KMS-11 (cell line): ENCODE measurements around the gene PIR.

Experiments
- H2AFZ ChIP-seq: fragments of 200-600 bp; sonication (generic); 2 replicates; pipeline ENCODE4 v1.6.1; 2016; ENCODE audit warnings: antibody characterized with exemption, mixed run types, low read depth
- H3K27ac ChIP-seq: fragments of 200-600 bp; sonication (generic); 2 replicates; pipeline ENCODE4 v1.6.1; 2016; ENCODE audit warnings: mild to moderate bottlenecking, mixed run types
- H3K27me3 ChIP-seq: fragments of 200-600 bp; sonication (generic); 2 replicates; pipeline ENCODE4 v1.6.1; 2017; ENCODE audit warnings: mild to moderate bottlenecking, low read depth, mixed run types, moderate library complexity; ENCODE audit not compliant: insufficient read depth
- H3K36me3 ChIP-seq: fragments of 200-600 bp; sonication (generic); 2 replicates; pipeline ENCODE4 v1.6.1; 2017; ENCODE audit warnings: mild to moderate bottlenecking, mixed run types; ENCODE audit not compliant: insufficient read depth
- H3K4me1 ChIP-seq: fragments of 200-600 bp; sonication (generic); 2 replicates; pipeline ENCODE4 v1.6.1; 2016; ENCODE audit warnings: mild to moderate bottlenecking, low read depth, mixed run types; ENCODE audit not compliant: poor library complexity, severe bottlenecking
- H3K4me2 ChIP-seq: fragments of 200-600 bp; sonication (generic); 2 replicates; pipeline ENCODE4 v1.7.0; 2016; ENCODE audit warnings: mild to moderate bottlenecking, mixed run types
- H3K4me3 ChIP-seq: fragments of 200-600 bp; sonication (generic); IDR thresholded peaks from 2 replicates; pipeline ENCODE4 v1.6.1; 2017; ENCODE audit warnings: low read depth, low read length, mixed read lengths; ENCODE audit not compliant: insufficient read depth
- H3K79me2 ChIP-seq: fragments of 200-600 bp; sonication (generic); 2 replicates; pipeline ENCODE4 v1.6.1; 2016; ENCODE audit warnings: low read depth, mixed run types; ENCODE audit not compliant: insufficient read depth
- H3K9ac ChIP-seq: fragments of 200-600 bp; sonication (generic); 2 replicates; pipeline ENCODE4 v1.6.1; 2016; ENCODE audit warnings: mild to moderate bottlenecking, mixed run types
- H4K20me1 ChIP-seq: fragments of 200-600 bp; sonication (generic); 2 replicates; pipeline ENCODE4 v1.6.1; 2016; ENCODE audit warnings: mild to moderate bottlenecking, mixed run types; ENCODE audit not compliant: insufficient read depth
- CTCF ChIP-seq: fragments of 200-600 bp; sonication (generic); conservative IDR thresholded peaks from 2 replicates; pipeline ENCODE4 v1.6.1; 2017; ENCODE audit warnings: low read depth, mild to moderate bottlenecking, antibody characterized with exemption, low read length, moderate library complexity, mixed read lengths

Gene PIR

GRCh38 chrX:15349046-15349445, 144.1 kb downstream of the PIR start:
- Histone ChIP-seq H3K79me2 (no peaks in the 10 kb centered on the region), H3K27me3 (no peaks in the 10 kb centered on the region), H3K36me3 (no peaks in the 10 kb centered on the region), H3K4me1 (no peaks in the 10 kb centered on the region), H3K9ac (no peak overlapping the region), H2AFZ (no peak overlapping the region), H4K20me1 (no peaks in the 10 kb centered on the region), H3K4me2 (no peak overlapping the region), H3K27ac (no peak overlapping the region), H3K4me3 (no peak overlapping the region)
- peak; percentile 64 for TF ChIP-seq CTCF

- H3K4me2 ChIP-seq, result no peak overlapping the region
Measured at GRCh38 chrX:15345976-15346375, 147.2 kb downstream of the PIR start.

GRCh38 chrX:15344106-15344505, 149.0 kb downstream of the PIR start:
- Histone ChIP-seq H2AFZ (no peak overlapping the region), H3K9ac (no peak overlapping the region), H3K4me3 (no peak overlapping the region), H4K20me1 (no peaks in the 10 kb centered on the region), H3K36me3 (no peaks in the 10 kb centered on the region), H3K27me3 (no peaks in the 10 kb centered on the region), H3K27ac (no peak overlapping the region), H3K4me1 (no peaks in the 10 kb centered on the region), H3K79me2 (no peaks in the 10 kb centered on the region), H3K4me2 (no peak overlapping the region)
- no peak for TF ChIP-seq CTCF

More at GRCh38 chrX:15345976-15346375, 147.2 kb downstream of the PIR start:
- no peak for TF ChIP-seq CTCF
- Histone ChIP-seq H3K27me3 (no peaks in the 10 kb centered on the region), H2AFZ (no peak overlapping the region), H3K27ac (no peak overlapping the region), H3K4me1 (no peaks in the 10 kb centered on the region), H3K9ac (no peak overlapping the region), H4K20me1 (no peaks in the 10 kb centered on the region), H3K36me3 (no peaks in the 10 kb centered on the region), H3K79me2 (no peaks in the 10 kb centered on the region), H3K4me3 (no peak overlapping the region)

GRCh38 chrX:15343075-15343476, 150.1 kb downstream of the PIR start:
- Histone ChIP-seq H3K36me3 (no peaks in the 10 kb centered on the region), H3K9ac (no peak overlapping the region), H3K27ac (no peak overlapping the region), H3K27me3 (no peaks in the 10 kb centered on the region), H3K4me1 (no peaks in the 10 kb centered on the region), H3K4me3 (no peak overlapping the region), H4K20me1 (no peaks in the 10 kb centered on the region), H3K4me2 (no peak overlapping the region), H3K79me2 (no peaks in the 10 kb centered on the region), H2AFZ (no peak overlapping the region)
- TF ChIP-seq CTCF, result no peak

GRCh38 chrX:15340867-15341266, 152.3 kb downstream of the PIR start:
- no peak overlapping the region for H3K9ac ChIP-seq
- H3K4me2 ChIP-seq, result no peak overlapping the region
- H3K4me3 ChIP-seq, result no peak overlapping the region
- no peaks in the 10 kb centered on the region for H4K20me1 ChIP-seq
- H3K27ac ChIP-seq, result no peak overlapping the region
- no peaks in the 10 kb centered on the region for H3K79me2 ChIP-seq
- H3K27me3 ChIP-seq, result no peaks in the 10 kb centered on the region
- no peaks in the 10 kb centered on the region for H3K36me3 ChIP-seq
- TF ChIP-seq CTCF, result no peak
- no peak overlapping the region for H2AFZ ChIP-seq
- H3K4me1 ChIP-seq, result peaks cover 4% of the 10 kb centered on the region
